Neural progenitor cell (in vitro differentiated cells): ENCODE data around the gene OR7C1.
"Not testable (repeated sequence)": the region's sequence is repeated elsewhere in the genome, so short reads cannot be mapped to it uniquely, and the experiment has no call there.

Experiments
- EZH2 ChIP-seq: fragments of 200-600 bp; sonication (generic); IDR thresholded peaks from 2 replicates; pipeline ENCODE4 v1.6.1; 2017; ENCODE audit warnings: antibody characterized with exemption, mild to moderate bottlenecking, moderate library complexity
- TF ChIP-seq, protein P1 (sequence below): fragments of 200-600 bp; sonication (generic); IDR thresholded peaks from 2 replicates; pipeline ENCODE4 v1.5.1; 2017; ENCODE audit warnings: antibody characterized with exemption, mild to moderate bottlenecking

DNA sequence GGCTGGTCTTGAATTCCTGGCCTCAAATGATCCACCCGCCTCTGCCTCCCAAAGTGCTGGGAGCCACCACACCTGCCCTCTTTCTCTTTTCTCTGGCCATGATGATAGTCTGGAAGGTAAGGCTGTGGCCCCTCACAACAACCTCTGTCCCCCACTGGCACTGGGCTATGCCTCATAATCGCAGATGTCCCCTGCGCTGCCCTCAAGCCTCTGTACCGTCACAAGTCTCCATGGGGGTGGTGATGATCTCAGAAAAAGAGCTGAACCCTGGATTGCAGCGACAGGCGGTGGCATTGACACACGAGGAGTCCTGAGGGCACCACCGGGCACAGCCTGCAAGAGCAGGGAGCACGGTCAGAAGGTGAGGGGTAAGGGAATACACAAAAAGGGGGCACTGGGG lies 61.3 kb downstream of the OR7C1 start:
- TF ChIP-seq, protein P1, sequence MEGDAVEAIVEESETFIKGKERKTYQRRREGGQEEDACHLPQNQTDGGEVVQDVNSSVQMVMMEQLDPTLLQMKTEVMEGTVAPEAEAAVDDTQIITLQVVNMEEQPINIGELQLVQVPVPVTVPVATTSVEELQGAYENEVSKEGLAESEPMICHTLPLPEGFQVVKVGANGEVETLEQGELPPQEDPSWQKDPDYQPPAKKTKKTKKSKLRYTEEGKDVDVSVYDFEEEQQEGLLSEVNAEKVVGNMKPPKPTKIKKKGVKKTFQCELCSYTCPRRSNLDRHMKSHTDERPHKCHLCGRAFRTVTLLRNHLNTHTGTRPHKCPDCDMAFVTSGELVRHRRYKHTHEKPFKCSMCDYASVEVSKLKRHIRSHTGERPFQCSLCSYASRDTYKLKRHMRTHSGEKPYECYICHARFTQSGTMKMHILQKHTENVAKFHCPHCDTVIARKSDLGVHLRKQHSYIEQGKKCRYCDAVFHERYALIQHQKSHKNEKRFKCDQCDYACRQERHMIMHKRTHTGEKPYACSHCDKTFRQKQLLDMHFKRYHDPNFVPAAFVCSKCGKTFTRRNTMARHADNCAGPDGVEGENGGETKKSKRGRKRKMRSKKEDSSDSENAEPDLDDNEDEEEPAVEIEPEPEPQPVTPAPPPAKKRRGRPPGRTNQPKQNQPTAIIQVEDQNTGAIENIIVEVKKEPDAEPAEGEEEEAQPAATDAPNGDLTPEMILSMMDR: not testable (repeated sequence)
- TF ChIP-seq EZH2: not testable (repeated sequence)
